ENCODE results near the gene PFDN2.
"Not testable (repeated sequence)": the region's sequence is repeated elsewhere in the genome, so short reads cannot be mapped to it uniquely, and the experiment has no call there.

Gene PFDN2

DNA sequence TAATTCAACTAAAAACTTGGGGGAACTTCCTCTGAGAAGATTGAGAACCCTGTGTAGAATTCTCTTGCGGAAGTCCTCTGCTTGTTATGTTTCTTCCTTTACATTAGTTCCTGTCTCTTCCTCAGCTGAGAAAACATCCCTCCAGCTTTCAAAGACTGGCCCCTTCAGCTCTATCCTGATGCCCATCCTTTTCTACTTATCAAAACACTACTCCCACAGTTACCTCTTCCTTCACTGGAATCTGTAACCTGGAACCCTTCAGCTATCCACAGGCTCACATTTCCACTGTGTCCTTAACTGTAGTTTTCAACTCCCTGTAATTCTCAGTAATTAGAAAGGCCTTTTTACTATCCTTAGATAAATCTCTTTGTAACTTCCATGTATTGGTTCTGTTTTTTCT is 20.6 kb upstream of the PFDN2 start:
- no peak for DNase-seq (ENCODE audit: low read depth in 2 of 2)

DNA sequence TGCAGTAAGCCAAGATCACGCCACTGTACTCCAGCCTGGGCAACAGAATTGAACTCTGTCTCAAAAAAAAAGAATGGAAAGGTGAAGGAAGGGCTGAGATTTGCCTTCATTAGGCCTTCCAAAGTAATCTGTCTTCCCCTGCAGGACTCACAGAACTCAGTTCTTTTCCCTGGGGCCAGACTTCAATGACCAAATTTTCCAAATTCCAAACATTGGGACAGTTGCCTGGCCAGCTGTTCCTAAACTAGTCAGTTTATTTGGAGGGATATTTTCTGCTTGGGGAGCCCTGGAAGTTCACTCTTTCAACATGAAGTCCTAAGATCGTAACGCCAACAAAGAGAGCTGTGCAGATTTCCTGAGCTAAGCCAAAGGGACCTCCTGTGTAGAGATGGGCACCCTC is 20.0 kb upstream of the PFDN2 start:
- no peak for DNase-seq (ENCODE audit: low read depth in 2 of 2)

DNA sequence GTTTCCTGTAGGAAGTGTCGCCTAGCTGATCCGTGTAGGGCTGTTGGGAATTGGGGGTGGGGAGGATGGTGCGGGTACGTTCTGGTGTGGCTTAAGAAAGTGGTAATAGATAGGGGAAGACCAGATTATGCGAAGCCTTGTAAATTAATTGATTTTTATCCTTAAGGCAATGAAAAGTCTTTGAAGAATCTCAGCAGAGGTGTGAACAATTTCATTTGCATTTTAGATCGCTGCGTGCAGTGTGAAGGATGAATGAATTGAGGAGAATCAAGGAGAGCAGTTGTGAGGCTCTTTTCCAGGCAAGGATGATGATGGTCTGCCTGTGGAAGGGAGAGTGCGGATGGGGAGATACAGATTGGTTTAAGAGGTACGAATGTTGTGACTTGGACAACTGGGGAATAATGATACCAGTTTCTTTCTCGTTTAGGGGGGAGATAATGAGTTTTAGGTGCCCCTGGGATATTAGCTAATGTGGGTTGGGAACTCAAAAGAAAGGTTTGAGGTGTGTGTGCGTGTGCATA is 15.4 kb upstream of the PFDN2 start:
- DNase-seq (ENCODE audit: low read depth in 2 of 2): no peak

DNA sequence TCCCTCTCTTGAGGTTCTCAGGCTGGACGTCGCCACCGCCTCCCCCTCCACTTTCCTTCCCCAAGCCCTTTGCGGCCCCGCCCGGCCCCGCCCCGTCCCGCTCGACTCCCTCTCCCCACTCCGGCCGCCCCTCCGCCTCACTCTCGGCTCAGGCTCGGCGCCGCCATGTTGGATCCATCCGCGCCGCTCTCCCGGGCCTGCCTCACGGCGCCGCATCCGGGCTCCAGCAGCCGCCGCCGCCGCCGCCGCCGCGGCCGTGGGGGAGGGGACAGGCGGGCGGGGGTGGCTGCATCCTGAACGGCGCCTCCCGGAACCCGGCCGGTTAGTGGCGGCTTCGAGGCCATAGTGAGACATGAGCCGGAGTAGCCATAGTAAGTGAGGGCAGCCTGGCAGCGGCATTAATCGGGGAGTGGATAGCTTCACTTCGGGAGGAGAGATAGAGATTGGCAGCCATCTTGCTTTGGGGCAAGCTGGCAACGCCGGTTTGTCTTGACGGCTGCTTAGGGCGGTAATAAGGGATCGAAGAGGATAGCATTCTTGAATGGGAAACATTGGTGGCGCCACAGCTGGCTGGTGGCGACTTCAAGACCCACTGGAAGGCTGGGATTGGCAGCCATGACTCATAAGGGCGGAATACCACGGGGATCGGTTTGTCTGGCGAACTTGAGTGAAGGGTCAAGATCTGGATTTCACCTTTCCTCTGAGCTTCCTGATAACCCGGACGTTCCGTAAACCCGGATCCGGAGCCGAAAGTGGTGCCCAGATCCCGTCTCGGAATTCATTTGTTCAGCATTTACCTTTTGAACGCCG is 14.8 kb upstream of the PFDN2 start, which contains the start of gene DEDD:
Gene DEDD, minus strand, starts transcription at position 258 of the 810 bp plus-strand sequence. CDS start 8,205 bp downstream, outside the sequence.
- peak; percentile 87 to 90 for DNase-seq (ENCODE audit: low read depth in 2 of 2)

DNA sequence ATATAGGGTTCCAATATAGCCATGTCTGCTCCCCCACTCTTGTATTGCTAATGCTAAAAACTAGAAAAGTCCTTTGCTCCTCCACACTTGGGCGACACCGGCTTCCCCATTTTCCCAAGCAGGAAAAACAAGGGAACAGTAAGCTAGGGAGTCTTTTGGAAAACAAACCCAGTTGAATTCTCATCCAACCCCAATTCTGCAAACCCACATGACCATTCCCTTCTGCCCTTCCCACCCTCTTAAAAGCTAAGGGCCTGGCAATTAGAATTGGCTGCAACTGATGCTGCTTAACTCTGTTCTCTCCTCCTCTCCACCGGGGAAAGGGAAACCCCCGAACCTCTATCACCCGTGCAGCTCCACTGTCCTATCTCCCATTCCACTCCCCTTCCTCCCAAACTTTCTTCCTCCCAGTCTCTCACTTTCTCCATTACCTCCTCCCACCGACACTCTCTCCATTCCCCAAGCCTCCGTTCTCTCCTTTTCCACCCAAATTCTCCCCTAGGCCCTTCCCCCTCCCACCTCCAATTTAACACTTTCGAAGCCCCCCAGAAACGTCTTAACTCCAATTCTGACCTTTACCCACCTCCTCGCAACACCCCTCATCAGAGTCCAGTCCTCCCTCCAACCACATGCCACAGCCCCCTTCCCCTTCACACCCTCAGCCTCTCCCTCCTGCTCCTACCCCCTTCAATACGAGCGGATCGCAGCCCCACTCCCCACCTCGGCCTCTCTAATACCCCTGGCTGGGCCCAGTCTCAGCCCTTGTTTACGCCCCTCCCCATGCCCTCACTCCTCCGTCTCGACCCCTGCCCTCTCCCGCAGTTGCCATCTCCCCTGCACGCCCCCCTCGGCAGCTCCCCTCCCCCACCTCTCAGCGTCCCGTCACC is 13.9 kb upstream of the PFDN2 start:
- no peak for DNase-seq (ENCODE audit: low read depth in 2 of 2)

DNA sequence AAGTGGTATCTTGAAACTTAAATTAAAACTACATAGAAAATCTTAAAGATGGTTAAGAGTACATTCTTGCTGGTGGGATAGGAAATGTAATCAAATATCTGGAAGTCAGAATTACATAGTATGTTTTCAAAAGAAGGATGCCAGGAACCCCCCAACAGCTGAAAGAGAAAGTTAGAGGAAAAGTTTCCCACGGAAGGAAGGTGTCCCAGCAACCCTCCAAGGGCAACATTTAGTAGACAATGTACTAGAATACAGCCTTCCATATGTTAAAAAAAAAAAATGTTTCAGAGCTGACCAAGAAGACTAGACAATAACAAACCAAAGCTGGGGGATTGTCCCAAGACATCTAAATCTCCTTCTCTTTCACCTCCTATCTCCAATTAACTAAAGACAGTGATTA is 12.4 kb upstream of the PFDN2 start:
- DNase-seq (ENCODE audit: low read depth in 2 of 2): no peak

DNA sequence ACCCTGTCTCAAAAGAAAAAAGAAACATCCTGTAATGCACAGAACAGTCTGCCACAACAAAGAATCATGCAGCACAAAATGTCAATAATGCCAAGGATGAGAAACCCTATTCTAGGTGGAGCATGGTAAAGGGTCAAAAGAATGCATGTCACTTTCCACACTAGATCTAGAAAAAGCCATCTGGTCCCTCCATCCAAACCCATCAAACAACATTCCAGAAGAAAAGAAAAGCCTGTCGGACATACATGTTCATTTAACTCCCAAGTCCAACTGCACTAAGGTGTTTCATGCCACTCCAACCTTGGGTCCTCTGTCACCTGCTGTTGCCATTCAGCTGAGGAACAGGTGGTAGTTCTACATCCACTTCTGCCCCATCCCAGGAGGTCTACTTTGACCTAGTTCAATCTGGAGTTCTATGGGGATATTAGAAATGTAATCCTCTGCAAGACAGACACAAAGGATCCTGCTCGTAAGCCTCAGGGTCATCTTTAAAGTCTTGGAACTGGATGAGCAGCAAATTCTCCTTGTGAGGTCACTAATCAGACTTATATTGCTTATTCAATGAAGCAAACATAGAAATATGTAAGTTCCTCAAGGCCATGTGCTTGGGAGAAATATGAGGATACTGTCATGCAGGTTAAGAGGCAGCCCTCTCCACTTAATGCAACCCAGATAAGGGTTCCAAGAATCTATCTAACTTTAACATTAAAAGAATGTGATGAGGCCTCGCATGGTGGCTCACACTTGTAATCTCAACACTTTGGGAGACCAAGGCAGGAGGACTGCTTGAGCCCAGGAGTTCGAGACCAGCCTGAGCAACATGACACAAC is 11.0 kb upstream of the PFDN2 start:
- DNase-seq (ENCODE audit: low read depth in 2 of 2): no peak

DNA sequence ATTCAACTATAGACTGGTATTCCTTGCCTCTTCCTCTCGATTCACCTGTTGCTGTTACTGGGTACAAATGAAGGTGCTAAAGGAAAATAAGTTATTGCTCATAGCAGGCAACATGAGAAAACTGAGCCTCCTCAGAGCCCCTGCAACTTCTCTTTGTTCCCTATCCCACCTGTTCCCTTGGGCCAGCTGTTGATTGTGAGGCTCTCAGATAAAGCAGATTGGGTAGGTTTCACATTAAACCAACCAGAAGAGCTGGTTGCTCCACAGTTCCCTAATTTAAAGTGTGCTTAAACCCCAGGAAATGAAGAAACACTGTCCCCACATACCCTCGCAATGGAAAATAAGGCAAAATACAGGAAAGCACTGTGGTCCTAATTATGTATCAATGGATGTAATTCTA is 9.8 kb upstream of the PFDN2 start:
- DNase-seq (ENCODE audit: low read depth in 2 of 2): no peak

DNA sequence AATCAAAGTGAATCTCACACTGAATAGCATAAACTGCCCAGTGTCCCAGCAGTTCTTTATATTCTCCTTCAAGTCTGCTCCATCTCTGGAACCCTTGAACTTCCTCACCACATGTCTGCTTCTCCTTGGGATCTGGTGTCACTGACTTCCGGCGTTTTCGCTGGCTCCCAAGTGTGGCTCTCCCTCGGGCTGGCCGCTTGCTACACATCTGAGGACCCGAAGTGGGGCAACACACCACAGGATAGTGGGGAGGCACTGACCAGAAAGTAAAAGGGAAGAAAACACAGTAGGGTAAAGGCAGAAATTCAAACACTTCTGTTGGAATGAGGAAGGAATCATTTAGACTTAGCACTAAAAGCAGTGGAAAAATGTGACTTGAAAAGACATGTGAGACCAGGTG is 5.1 kb upstream of the PFDN2 start:
- no peak for DNase-seq (ENCODE audit: low read depth in 2 of 2)

DNA sequence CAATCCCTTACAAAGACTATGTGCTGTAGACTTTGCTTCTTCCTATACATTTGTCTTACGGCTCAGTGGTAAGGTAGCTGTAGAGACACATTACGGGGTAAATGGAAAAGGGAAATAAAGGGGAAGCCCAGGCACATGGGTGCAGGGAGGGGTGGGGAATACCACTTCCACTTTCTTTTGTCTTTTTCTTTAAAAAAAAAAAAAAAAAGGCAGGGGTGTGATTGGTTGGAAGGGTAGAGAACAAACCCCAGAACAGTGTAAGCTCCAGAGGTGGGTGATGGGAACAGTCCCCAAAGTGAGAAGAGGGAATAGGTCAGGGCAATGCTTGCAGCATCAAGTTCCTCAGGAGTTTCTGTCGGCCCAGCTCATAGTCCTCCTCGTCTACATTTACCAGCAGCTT is 4.0 kb upstream of the PFDN2 start:
- no peak for DNase-seq (ENCODE audit: low read depth in 2 of 2)

DNA sequence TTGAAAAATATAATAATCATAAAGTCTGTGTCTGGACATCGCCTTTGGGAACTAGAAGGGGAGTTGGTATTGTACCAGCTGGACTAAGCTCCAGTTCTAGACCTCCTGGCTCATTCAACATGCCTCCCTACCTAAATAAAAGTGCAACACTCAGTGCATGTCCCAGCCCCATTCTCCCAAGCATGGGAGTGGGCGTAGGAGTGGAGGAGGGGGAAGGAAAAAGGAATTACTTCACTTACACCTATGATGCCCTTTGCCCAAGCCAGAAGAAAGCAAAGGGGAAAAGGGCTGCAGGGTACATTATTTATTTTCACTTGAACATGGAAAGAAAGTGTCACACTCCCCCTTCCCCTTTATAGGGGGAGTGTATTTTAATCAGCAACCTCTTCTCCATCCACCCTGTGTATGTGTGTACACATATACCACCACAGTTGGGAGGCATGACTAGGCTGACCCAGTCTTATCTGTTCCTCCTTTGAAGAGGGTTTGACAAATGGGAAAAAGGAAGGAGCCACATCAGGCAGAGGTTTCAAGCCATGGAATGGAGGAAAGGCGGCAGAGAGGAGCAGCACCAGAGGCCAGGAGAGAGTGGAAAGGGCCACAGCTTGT is 3.3 kb upstream of the PFDN2 start:
- no peak for DNase-seq (ENCODE audit: low read depth in 2 of 2)

DNA sequence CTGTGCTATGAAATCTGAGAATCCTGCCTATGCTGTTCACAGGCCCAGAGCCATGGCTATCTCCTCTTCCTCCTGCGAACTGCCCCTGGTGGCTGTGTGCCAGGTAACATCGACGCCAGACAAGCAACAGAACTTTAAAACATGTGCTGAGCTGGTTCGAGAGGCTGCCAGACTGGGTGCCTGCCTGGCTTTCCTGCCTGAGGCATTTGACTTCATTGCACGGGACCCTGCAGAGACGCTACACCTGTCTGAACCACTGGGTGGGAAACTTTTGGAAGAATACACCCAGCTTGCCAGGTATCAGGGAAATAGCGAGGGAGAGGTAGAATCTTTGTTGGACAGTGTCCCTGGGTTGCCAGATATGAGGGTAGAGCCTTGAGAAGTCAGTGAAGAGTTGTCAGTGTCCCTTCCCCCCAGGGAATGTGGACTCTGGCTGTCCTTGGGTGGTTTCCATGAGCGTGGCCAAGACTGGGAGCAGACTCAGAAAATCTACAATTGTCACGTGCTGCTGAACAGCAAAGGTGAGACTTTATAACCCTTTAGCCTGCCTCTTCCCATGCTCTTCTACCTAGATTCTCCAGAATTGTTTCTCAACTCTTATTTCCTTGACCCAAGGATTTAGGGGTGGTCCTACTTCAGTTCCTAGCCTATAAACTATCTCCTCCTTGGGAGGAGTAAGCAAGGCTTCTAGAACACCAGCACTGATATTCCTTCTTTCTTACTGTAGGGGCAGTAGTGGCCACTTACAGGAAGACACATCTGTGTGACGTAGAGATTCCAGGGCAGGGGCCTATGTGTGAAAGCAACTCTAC is 1.5 kb upstream of the PFDN2 start:
- peak; percentile 66 to 70 for DNase-seq (ENCODE audit: low read depth in 2 of 2)

DNA sequence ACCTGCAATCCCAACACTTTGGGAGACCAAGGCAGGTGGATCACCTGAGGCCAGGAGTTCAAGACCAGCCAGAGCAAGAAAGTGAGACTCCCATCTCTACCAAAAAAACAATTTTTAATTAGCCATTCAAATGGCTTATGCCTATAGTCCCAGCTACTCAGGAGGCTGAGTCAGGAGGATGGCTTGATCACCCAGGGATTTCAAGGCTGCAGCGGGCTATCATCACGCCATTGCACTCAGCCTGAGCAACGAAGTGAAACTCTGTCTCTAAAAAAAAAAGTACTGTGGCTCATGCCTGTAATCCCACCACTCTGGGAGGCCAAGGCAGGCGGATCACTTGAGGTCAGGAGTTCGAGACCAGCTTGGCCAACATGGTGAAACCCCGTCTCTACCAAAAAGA is 1.9 kb downstream of the PFDN2 start:
- not testable (repeated sequence) for DNase-seq (ENCODE audit: low read depth in 2 of 2)

DNA sequence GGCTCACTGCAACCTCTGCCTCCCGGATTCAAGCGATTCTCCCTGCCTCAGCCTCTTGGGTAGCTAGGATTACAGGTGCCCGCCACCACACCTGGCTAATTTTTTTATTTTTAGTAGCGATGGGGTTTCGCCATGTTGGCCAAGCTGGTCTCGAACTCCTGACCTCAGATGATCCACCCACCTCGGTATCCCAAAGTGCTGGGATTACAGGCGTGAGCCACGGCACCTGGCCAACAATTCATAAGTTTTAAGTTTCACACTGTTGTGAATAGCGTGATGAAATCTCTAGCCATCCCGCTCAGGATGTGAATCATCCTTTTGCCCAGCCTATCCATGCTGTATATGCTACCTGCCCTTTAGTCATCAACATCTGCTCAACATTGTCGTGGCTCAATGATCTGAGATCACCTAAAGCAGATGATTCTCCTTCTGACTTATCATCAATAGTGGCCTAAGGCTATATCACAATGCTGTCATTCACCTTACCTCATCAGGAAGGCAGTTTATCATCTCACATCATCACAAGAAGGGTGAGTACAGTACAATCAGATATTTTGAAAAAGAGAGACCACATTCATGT is 2.6 kb downstream of the PFDN2 start:
- peak; percentile 41 to 51 for DNase-seq (ENCODE audit: low read depth in 2 of 2)

DNA sequence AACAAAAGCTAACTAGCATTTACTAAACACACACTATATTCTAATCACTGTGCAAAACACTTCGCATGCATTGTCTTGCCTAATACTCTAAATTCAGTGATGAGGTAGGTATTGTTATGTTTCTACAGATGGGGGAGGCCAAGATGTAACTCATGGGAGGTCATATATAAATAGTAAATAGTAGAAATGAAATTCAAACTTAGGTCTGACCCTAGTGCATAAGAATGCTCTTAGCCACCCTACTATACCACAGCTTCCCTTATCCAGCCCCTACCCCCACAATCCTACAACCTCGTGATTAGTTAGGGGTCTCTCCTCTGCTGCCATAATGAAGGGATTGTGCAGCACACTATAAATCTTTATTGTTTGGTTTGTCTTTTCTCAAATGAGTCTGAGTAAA is 3.3 kb downstream of the PFDN2 start:
- no peak for DNase-seq (ENCODE audit: low read depth in 2 of 2)

DNA sequence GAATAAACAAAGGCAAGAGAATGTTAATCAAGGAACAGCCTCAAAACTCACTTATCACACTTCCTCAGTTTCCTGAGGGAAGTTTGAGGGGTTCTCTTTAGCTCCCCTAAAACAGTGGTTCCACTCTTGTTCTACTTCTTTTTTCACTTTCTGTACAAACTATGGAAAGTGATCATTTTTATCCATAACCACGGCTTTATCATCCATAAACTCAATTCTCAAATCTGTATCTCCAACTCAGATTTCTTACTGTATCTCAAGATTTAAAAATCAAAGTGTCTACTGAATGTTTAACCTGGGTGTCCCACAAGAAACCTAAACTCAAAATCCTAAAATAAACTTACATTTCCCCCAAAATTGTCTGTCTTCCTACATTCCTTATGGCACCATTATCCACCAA is 3.9 kb downstream of the PFDN2 start:
- no peak for DNase-seq (ENCODE audit: low read depth in 2 of 2)

DNA sequence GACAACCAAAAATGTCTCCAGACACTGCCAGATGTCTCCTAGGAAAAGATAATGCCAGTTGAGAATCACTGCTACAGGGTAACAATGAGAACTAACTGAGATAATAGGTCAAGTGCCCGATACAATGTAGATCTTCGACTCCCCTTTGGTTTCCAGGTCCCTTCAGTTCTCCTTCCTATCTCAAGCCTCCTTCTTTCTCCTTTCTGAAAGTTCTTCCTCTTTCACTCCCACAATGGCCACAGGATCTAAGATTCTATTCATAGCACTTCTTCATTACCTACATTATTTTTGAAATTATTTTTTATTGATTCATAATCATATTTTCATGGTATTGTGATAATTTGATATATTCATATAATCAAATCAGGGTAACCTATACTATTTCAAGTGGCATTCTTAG is 6.3 kb downstream of the PFDN2 start:
- DNase-seq (ENCODE audit: low read depth in 2 of 2): no peak

DNA sequence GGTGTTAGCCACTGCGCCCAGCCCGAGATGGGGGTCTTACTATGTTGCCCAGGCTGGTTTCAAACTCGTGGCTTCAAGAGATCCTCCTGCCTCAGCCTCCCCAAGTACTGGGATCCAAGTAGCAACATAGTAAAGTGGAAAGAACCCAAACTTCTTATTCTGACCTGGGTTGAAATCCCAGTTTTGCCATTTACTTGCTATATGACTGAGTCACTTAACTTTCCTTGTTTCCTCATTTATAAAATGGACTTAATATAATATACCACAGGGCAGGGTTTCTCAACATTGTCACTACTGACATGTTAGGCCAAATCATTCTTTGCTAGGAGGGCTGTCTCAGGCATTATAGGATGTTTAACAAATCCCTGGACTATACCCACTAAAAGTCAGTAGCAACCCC is 6.7 kb downstream of the PFDN2 start:
- no peak for DNase-seq (ENCODE audit: low read depth in 2 of 2)

DNA sequence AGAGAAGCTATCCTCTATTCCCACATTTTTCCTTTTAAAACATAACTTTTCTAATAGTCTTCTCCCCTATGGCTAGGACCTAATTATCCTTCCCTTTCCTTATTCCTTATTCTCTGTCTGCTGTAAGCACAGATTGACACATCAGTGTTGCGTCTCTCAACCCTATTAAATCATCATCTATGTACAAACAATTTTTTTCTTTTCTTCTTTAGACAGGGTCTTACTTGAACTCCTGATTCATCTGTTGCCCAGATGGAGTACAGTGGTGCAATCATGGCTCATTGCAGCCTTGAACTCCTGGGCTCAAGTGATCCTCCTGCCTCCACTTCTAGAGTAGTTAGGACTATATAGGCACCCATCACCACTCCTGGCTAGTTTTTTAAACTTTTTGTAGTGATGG is 11.4 kb downstream of the PFDN2 start:
- DNase-seq (ENCODE audit: low read depth in 2 of 2): no peak

DNA sequence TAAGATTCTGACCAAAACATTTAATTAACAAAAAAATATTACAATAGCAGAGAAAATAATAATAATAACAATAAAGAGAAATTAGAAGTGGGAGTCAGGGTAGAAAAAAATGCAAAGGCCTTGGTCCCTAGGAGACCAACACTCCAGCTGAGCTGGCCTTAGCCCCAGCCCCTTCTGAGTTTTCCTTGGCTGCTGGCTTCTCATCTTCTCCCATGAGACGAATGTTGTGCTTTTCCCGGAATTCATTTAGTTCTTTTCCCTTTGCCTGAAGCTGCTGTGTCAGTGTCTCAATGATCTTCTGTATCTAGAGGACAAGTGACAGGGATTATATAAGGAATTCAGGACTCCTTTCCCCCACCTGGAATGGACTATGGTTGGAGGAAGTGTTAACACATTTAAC is 17.3 kb downstream of the PFDN2 start:
- DNase-seq (ENCODE audit: low read depth in 2 of 2): no peak
